Neutrophil (primary cell): Measurements from ENCODE around the gene JADE1.

Experiments used
- H3K27ac ChIP-seq: fragments of 200-600 bp; sonication (generic); 2 replicates; pipeline ENCODE4 v1.5.1; 2016; ENCODE audit warnings: mild to moderate bottlenecking, moderate library complexity
- H3K27me3 ChIP-seq: fragments of 200-600 bp; sonication (generic); 2 replicates; pipeline ENCODE4 v1.6.0; 2016; ENCODE audit warnings: mild to moderate bottlenecking
- H3K36me3 ChIP-seq: fragments of 200-600 bp; sonication (generic); 2 replicates; pipeline ENCODE4 v1.5.1; 2017
- H3K4me1 ChIP-seq, 2 experiments: fragments of 200-600 bp in 1 of 2; sonication (generic) in 1 of 2; 1 replicate in 1 of 2; 2 replicates in 1 of 2; pipeline versions ENCODE4 v1.5.1 to v1.6.1; 2013 to 2016; ENCODE audit warnings: low read depth in 1 of 2, low read length in 1 of 2, mild to moderate bottlenecking in 1 of 2, moderate library complexity in 1 of 2; ENCODE audit not compliant: control insufficient read depth in 1 of 2, insufficient read depth in 1 of 2
- H3K4me3 ChIP-seq, 2 experiments: fragments of 200-600 bp in 1 of 2; sonication (generic) in 1 of 2; 1 replicate in 1 of 2; 2 replicates in 1 of 2; pipeline ENCODE4 v1.5.1; 2013 to 2016; ENCODE audit warnings: low read depth in 1 of 2, low read length in 1 of 2, mild to moderate bottlenecking in 1 of 2, moderate library complexity in 1 of 2
- H3K9me3 ChIP-seq: fragments of 200-600 bp; sonication (generic); 2 replicates; pipeline ENCODE4 v1.5.1; 2016
- CTCF ChIP-seq: fragments of 200-600 bp; sonication (generic); IDR thresholded peaks from 2 replicates; pipeline ENCODE4 v1.5.1; 2016; ENCODE audit warnings: antibody characterized with exemption

JADE1 gene

GRCh38 chr4:128830906-128831503 is 21.5 kb downstream of the JADE1 start:
- Histone ChIP-seq H3K9me3 (no peaks in the 10 kb centered on the region), H3K27me3 (no peaks in the 10 kb centered on the region), H3K4me3 (no peak overlapping the region), H3K4me1 (peaks cover 17 to 22% of the 10 kb centered on the region in 2 experiments), H3K36me3 (peaks cover 8% of the 10 kb centered on the region), H3K27ac (peak overlapping the region; percentile 65)
- no peak for TF ChIP-seq CTCF

GRCh38 chr4:128831531-128832242 is 22.2 kb downstream of the JADE1 start:
- H3K4me1 ChIP-seq: peaks cover 16 to 21% of the 10 kb centered on the region in 2 experiments
- no peak overlapping the region for H3K4me3 ChIP-seq
- peak overlapping the region; percentile 65 for H3K27ac ChIP-seq
- TF ChIP-seq CTCF: no peak
- H3K36me3 ChIP-seq: peaks cover 8% of the 10 kb centered on the region
- no peaks in the 10 kb centered on the region for H3K9me3 ChIP-seq
- no peaks in the 10 kb centered on the region for H3K27me3 ChIP-seq

GRCh38 chr4:128832243-128832625 is 22.7 kb downstream of the JADE1 start:
- Histone ChIP-seq H3K4me3 (no peak overlapping the region), H3K27ac (peak overlapping the region; percentile 65), H3K27me3 (no peaks in the 10 kb centered on the region), H3K9me3 (no peaks in the 10 kb centered on the region), H3K36me3 (peaks cover 8% of the 10 kb centered on the region), H3K4me1 (peaks cover 14 to 21% of the 10 kb centered on the region in 2 experiments)
- no peak for TF ChIP-seq CTCF

GRCh38 chr4:128835498-128836222 is 26.2 kb downstream of the JADE1 start:
- Histone ChIP-seq H3K36me3 (peaks cover 8% of the 10 kb centered on the region), H3K4me1 (peaks cover 11 to 13% of the 10 kb centered on the region in 2 experiments), H3K27me3 (no peaks in the 10 kb centered on the region), H3K9me3 (no peaks in the 10 kb centered on the region), H3K27ac (peak overlapping the region; percentile 12), H3K4me3 (no peak overlapping the region)
- no peak for TF ChIP-seq CTCF

GRCh38 chr4:128837198-128837597 is 27.7 kb downstream of the JADE1 start:
- H3K4me1 ChIP-seq: no peaks in the 10 kb centered on the region
- TF ChIP-seq CTCF: no peak
- no peaks in the 10 kb centered on the region for H3K9me3 ChIP-seq
- H3K36me3 ChIP-seq: peaks cover 8% of the 10 kb centered on the region
- peak overlapping the region; percentile 7 for H3K27ac ChIP-seq
- H3K4me3 ChIP-seq: no peak overlapping the region
- H3K27me3 ChIP-seq: no peaks in the 10 kb centered on the region
